HG03060 (cell line): ENCODE results near the gene RCHY1.

Source experiments
- ATAC-seq: cut with Tn5 transposase; IDR thresholded peaks from one replicate; pipeline ENCODE4 v1.9.1; 2021; ENCODE audit warnings: low read depth, moderate number of reproducible peaks; ENCODE audit not compliant: unreplicated experiment

RCHY1 gene

GRCh38 chr4:75432683-75433082, 81.5 kb downstream of the RCHY1 start:
- no peak for ATAC-seq

- no peak for ATAC-seq
These were observed 85.0 kb downstream of the RCHY1 start for GRCh38 chr4:75429208-75429607.
